Anterior cingulate cortex (tissue), 58 donors: ENCODE measurements around the gene E2F2.

ENCODE experiments used
- DNase-seq, 58 donors: peaks; one replicate each; lab custom pipeline; 2025; lab: John Stamatoyannopoulos, UW

Gene E2F2

DNA sequence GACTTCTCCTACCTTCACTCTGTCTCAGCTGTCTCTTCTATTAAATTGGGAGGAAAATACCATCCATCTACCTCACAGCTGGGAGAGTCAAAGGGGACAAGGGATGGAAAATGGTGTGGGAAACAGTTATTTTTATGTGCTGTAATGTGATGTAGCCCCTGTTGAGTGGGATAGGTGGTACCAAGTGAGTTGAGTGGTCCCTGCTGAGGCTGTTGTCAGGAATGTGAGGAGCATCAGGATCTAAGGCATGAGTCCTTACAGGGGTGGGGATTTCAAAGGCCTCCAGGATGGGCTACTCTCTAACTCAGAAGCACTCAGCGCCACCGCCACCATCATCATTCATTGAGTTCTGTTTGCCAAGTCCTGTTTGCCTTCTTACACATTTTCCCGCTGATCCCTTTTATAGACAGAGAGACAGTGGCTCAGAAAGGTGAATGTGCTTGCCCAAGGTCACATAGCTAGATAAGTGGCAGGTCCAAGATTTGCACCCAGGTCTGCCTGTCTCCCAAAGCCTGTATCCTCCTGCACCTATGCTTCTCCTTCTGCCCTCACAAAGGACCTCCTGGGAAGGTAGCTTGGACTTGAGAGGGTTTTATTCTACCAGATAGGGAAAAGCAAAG, 32.8 kb upstream of the E2F2 start:
- no peak for DNase-seq

DNA sequence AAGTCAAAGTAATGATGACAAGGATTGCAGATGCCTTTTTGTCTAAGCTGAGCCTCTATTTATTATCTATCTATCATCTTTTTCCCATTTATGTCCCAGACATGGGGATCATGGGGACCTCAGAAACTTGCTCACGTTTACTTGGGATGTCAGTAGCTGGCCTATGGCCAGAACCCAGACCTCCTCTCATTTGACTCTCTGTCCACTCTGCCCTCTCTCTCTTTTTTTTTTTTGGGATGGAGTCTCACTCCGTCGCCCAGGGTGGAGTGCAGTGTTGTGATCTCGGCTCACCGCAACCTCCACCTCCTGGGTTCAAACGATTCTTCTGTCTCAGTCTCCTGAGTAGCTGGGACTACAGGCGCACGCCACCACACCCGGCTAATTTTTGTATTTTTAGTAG, 32.0 kb upstream of the E2F2 start:
- no peak for DNase-seq

DNA sequence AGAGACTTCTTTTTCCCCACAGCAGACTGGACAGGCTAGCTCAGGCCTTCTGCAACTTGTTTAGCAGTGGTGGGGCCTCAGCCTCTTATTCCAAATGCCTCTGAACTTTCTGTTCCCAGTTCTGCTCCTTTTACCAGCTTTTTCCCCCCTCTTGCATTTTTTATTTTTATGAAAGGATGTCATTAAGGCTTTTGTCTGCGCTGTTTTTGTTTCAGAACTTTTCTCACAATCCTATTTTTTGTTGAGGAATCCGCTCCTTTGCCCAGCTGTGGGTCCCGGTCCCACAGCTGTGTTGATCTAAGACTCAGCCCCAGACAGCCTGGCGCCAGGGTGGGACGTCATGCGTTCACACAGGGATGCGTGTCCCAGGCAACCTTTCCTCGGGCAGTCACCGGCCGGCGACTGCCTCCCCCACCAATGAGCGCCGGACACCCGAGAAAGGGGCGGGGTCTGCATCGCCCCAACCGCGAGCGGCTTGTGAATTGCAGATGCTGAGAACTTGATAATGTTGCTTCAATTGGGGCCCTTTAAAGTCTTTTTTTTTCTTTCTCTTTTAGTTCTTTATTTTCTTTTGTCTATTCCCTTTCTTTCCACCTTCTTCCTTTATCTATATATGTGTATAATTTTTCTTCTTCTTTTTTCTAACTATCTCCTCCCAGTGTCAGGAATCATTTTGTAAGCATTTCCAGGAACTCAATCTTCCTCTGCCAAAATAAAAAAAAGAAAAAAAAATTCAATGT, 31.3 kb upstream of the E2F2 start:
- peak in 56 of 58 donors; percentile 14 to 96 (median 81) for DNase-seq

DNA sequence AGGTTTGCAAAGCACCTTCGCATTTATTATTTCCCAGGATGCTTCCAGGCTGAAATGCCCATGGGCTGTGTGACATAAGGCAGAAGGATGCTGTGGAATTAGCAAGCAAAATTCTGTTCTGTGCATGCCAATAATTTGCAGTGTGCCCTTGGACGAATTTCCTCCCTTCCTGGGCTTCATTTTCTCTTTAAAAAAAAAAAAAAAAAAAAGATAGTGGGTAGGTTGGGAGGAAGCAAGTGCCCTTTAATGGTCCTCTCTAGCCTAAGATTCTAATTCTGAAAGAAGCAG, 30.7 kb upstream of the E2F2 start:
- DNase-seq, result no peak

DNA sequence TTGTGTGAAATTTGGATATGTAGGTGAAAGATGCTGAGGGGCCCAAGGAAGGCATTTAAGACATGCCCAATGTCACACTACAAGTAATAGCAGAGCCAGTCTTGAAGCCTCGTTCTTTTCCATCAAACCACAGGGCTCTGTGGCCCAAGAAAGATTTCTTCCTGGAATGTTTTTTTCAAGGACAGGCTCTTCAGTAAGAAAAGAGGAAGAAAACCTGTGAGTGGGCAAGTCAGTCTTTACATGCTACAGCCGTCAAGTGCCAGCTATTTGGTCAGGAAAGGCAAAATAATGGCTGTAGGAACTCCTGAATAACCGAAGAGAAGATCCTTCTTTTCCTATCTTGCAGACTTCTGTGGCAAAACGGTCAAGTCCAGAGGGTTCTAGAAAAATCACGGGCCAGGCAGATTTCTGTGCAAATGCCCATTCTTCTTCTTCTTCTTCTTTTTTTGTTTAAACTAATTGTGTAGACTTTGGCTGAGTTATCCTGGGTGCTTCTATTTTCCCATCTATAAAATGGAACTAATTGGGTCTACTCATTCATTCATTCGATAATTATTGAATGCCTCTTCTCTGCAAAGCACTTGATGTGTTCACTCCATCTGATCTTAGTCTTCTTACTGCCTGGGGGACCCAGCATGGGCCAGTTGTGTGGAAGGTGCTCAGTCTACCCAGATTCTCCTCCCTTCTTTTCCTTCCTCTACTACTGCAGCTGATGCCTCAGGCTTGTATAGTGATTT, 30.2 kb upstream of the E2F2 start:
- DNase-seq, result no peak

DNA sequence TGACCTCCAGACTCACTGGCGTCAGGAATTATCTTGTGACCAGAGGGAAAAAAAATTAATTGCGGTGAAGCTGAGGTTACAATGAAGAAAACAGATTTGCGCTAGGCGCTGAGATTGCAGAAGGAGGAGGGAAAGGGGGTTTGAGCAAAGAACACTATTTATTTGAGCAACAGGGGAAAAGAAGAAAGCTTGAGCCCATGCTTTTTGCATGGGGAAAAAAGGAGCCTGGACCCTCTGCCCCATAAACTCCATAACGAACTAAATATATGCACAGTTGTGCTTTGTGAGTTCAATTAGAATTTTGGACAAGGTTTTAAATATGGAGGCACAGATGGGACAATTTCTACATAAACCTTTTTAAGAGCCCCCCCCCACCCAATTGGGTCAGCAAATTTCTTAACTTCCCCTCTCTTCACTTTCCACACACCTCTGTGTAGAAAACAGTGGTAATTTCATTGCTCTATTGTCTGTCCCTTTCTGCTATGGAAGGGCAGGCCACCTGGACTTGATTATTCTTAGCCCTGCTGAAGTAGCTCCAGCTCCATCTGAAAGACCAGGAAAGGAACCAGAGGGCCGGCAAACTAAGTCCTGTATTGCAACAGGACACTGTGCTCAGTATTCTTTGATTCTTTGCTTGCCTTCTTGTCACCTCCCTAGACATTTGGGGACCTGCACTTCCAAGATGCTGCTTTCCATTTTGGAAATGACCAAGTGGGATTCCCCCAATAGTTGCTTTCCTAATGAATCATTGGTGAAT, 29.1 kb upstream of the E2F2 start:
- DNase-seq, result no peak

DNA sequence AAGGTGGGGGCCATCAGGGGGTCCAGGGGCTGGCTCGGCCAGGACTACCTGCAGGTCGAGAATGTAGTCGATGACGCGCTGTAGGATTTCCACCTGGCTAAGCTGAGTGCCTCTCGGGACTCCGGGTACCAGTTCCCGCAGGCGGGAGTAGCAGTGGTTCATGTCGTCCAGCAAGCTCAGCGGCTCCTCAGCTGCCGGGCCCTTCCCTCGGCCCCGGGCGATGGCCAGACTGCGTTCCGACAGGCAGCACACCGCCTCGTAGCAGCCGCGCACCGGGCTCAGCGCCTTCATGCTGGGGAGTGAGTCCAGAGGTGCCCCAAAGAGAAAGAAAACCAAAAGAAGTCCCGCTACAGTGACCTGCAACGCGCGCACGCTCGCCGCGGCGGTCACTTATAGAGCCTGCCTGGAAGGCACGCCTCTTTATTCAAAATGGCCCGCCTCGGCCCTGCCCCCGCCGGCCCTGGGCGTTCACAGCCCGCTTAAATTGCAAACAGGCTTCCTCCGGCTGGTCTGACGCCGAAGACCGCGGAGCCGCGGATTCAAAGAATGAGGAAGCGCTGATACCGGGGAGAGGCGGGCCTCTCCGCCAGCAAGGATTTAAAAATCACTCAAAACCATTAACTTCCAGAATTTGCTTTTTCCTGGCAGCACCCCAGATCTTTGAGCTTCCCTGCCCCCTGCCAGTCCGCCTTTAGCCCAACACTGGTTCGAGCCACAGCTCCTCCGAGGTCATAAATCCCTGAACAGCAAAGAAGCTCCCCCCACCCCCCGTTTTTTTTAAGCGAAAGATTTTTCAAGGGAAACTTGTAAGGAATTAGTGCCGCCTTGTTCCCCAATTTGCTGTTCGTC, 28.3 kb upstream of the E2F2 start, which contains the start of gene ID3:
ID3 (minus strand) TSS at position 366 of the 849 bp plus-strand sequence; CDS start at position 291, 75 bp downstream.
- DNase-seq, result peak in 55 of 58 donors; percentile 19 to 94 (median 79)

DNA sequence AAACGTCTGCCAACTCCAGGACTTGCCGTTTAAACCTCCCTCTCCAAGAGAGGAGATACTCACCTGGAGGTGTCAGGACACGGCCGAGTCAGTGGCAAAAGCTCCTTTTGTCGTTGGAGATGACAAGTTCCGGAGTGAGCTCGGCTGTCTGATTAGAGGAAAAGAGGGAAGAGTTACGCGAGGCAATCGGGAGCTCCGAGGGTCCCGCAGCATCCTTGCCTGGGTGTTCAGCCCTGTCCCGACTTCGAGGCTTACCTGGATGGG, 27.8 kb upstream of the E2F2 start:
- DNase-seq, result no peak

DNA sequence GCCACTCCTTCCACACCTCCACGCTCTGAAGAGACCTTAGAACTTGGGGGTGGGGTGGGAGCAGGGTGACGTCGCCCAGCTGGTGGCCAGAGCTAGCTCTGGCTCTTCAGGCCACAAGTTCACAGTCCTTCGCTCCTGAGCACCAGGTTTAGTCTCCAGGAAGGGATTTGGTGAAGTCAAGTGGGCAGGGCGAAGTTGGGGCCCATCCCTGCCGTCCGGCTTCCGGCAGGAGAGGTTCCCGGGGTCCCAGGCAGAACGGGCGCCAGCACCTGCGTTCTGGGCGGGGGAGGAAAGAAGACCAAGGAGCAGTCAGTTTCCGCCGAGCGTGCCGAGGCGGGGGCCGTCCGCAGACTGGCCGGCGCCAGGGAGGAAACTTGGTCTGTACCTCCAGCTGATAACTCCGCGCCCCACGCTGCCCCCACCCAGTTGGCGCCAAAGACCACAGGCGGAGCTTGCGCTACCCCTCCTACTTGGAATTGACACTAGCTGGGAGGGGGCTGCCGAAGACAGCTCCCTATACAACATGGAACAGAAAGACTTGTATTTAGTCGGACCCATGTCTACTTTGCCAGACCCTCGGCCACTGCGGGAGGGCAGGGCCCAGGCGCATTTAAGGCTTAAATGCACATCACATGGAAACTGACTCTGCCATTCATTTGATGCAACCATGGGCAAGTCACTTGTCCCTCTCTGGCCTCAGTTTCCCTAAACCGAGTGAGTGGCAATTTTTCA, 27.3 kb upstream of the E2F2 start:
- DNase-seq, result no peak

DNA sequence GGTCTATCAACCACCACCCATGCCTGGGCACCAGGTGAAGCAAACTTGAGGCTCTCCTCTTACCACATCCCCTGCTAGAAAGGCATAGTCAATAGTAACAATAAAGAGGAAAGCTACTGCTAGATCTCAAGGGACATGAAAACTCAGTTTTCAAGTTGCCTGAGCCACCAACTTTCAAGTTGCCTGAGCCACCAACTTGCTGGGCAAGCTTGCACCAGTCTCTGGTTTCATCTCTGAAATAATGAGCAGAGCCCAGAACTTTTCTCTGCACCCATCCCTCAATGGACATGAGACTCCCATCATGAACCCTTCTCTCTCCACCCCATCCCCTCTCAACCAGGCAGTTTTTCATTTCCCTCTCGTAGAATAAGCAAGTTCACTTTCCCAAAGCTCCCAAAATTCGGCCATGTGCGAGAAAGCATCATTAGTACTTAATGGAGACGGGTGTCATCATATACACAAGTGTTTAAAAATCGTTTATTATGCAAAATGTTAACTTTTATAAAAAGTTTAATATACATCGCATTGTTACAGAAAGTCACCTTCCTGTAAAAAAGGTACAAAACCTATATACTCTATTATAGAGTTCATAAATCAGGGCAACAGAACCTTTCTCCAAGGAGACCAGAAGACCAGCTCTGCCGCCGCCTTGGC, 26.6 kb upstream of the E2F2 start:
- no peak for DNase-seq

DNA sequence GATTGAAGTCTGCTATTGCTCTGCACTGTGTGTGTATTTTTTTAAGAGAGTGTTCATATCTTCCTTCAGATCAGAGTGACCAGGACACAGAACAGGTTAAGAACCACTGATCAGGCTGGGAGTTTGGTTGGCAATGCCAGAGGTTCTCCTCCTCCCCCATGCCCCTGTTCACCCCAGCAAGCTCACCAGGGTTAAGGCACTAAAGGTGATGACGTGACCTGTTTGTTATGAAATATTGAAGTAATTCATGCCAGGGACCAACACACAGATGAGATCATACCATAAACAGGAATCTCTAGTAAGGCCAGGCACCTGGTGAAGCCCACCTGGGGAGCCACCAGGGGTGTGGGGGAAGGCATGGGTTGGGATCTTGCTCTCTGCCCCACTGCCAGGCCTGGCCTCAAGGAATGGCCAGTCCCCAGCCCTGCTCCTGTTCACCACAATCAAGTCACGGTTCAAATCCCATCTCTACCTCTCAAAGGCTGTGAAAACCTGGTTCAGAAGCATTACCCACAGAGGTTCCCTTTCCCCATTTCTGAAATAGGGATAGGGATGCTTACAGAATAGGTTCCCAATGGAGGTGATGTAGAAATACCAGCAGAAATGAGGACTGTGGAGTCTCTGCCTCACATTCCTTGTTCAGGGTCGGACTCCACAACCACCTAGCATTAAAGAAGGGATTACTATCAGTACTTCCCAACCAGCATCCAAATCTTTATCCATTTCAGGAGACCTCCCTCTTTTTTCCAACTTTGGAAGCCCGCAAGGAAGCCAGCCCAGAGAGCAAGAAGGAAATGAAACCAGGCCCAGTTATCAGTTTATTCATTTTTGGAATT, 25.8 kb upstream of the E2F2 start:
- DNase-seq, result no peak

DNA sequence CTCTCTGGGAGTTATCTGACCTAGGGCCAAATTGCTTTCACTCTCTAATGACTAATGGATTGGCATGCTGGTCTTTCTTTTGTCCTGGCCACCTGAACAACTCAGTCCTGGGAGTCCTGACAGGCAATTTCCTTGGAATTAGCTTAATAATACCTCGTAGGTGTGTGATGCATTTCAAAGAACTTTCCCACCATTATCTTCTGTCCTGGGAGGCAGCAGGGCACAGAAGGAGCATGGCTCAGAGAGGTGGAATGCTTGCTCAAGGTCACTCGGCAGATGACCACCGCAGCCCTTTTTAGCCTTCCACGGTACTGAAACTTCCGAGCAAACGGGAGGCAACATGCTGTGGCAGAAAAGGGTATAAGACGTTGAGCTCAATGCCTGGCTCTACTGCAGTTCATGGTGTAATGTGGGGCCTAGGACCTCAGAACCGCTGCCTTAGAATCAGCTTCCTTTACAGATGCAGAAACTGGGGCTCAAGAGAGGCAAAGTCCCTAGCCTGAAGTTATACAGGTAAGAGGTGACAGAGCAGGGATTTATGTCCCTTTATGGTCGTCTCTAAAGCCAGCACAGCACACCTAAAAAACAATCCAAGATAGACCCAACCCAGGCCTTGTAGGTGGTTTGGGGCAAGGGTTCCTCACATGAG, 25.1 kb upstream of the E2F2 start:
- DNase-seq, result no peak

DNA sequence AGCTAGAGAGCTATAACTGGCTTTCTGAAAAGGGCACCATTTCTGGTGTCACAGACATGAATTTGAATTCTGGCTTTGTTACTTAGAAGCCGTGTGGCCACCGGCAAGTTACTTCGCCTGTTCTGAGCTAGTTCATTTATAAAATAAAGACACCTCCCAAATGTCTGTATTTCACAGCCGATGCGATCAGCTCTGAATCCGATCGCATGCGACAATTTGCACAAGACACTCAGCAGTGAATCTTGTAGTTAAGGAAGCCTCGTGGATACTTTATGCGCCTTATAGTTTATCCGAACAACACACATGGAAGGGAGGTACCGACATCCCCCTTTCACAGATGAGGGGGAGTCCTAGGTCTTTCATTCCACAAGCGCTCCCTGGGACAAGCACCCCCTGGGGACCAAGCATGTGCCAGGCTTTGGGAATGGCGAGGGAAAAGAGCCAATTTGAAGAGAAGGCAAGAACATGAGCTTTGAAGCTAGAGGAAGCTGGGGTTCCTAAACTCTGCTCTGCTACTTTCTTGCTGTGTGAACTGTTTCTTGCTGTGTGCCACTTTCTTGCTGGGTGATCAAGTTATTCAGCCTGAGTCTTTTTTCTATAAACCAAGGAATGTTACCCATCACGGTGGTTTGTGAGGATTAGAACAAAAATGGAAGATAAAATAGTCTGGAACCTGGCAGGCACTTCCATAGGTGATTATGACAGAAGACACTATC, 24.4 kb upstream of the E2F2 start:
- DNase-seq, result peak in 9 of 58 donors; percentile 10 to 71 (median 40)

DNA sequence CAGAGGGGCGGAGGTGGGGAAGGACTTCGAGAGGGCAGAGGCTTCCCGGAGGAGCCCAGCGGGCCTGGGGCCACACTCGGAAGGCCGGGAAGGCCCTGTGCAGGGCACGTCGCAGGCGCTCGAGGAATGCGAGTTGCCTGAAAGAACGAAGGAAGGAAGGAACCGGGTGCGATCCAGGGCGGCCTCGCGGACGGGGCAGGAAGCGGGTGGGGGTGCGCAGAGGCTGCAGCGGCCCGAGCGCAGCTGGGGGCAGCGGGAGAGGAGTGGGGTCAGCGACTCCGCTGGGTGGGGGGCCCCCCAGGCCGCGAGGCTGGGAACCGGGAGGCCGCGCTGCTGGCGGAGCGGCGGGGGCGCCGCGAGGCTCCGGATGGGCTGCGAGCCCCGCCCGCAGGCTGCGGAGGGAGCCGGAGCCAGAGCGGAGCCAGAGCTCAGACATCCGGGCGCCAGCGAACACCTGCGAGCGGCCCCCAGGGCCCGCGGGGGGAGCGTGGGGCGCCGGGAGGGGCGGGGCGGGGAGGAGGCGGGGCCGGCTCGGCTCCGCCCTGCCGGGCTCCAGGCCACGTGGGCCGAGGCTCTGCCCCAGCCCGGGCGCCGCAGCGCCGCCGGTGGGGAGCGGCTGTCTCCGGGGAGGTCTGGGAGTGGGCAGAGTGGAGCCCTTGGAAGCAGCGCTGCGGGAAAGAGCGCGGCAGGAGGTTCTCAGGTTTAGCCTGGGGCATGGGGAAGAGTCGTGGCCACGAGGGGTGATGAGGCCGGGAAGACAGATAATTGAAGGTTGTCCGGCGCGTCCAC, 23.6 kb upstream of the E2F2 start:
- peak in 55 of 58 donors; percentile 21 to 88 (median 70) for DNase-seq

DNA sequence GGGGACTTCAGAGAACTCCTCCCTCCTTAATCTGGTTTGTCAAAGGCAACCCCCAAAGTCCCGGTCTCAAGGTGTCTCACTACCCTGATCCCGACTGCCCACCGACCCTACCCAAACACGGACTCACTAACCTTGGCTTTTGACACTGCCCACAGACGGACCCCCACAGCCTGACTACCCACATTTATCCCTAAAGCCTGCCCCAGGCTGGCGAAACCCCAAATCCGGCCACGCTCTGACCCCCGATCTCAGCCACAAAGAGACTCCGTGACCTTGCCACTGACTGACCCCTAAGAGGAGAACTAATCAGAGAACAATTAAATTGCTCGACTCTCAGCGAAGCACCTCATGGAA, 23.1 kb upstream of the E2F2 start:
- no peak for DNase-seq
